HK-2 (cell line): Measurements from ENCODE around the gene SSTR5.
"Not testable (repeated sequence)": the region's sequence is repeated elsewhere in the genome, so short reads cannot be mapped to it uniquely, and the experiment has no call there.

Experiments
- DNase-seq: peaks from one replicate; pipeline ENCODE4 v3.0.0-alpha.2; 2018; ENCODE audit not compliant: unreplicated experiment

Gene SSTR5

DNA sequence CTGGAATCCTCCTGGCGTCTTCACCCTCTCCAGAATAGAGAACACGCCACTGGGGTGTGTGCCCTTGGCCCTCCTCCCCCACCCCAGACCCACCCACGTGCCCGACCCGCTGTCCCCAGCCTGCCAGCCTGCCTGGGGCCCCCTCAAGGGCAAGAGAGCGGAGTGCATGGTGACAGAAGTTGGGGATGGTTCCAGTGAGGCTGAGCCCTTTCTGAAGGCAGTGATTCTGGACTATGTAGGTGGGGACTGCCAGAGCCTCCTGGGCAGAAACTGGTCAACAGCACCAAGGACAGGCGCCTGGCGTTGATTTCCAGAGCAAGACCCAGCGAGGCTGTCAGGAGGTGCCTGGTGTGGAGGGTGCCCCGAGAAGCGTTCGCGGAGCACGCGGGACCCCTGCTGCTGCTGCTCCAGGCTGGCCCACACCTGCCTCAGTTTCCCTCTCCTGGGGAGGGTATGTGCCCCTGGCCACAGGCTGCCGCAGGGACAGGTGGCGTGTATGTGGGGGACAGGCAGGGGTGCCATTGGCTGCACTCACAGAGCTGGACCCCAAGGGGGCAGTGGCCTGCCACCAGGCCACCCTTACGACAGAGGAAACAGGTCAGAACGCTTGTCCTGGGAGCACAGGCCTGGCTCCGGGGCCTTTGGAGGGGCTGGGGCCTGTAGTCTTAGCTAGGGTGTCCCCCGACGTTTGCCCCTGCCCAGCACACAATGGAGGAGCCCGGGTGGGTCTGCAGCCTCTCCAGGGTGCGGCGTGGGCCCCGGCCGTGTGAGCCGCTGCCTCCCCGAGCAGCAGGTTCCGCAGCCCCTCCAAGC is 1.2 kb downstream of the SSTR5 start:
- no peak for DNase-seq

DNA sequence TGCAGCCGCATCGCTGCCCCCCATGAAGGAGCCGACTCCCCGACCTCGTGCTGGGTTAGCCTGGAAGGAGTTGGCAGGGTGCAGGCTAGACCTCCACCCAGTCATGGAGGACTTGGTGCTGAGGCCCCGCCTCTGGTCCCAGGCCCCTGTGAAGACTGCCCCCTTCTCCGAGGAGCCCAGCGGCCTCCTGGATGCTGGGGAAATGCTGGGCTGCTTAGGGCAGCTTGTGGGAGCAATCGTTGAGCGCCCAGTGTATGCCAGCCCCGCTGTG is 1.8 kb downstream of the SSTR5 start:
- no peak for DNase-seq

DNA sequence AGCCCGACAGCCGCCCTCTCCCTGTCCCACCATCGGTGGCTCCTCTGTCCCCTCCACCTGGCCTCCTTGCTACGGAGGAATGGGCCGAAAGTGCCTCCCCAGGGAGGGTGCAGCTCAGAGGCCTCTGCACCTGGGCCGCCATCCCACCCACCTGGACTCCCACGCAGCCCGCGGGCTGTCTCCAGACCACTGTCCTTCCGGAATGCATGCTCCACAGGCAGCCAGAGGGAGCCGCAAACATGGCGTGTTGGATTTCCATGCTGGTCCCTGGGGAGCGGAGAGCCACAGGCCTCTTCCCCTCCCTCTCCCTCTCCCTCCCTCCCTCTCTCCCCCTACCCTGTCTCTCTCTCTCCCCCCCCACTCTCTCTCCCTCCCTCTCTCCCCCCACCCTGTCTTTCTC is 3.0 kb downstream of the SSTR5 start:
- no peak for DNase-seq

DNA sequence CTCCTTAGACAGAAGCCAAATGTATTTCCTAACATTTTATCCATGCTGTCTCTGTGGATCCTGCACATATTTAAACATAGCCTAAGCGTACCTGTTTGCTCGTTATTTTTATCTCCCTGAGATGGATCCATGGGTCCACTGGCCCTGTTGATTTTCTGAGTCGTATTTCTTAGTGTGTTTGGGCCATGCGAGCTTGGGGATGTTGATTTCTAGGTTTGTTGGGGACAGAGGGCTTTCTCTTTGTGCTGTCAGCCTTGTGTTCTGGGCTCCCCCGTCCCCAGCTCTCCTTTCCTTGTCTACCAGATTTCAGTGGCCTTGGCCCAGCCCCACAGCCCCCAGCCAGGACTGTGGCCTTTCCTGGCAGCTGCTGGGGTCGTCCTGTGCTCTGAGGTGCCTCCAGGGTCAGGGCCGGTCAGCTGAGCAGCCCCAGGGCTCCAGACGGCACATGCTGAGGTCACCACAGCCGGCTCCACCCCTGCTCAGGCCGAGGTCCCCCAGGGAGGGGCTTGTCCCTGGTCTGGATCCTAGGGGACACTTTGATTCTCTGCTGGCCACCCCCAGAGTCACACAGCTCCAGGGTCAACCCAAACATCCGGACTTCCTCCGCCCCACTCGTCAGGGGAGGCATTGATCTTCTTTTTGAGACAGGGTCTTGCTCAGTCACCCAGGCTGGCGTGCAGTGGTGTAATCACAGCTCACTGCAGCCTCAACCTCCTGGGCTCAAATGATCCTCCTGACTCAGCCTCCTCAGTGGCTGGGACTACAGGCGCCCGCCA is 4.4 kb downstream of the SSTR5 start:
- no peak for DNase-seq

DNA sequence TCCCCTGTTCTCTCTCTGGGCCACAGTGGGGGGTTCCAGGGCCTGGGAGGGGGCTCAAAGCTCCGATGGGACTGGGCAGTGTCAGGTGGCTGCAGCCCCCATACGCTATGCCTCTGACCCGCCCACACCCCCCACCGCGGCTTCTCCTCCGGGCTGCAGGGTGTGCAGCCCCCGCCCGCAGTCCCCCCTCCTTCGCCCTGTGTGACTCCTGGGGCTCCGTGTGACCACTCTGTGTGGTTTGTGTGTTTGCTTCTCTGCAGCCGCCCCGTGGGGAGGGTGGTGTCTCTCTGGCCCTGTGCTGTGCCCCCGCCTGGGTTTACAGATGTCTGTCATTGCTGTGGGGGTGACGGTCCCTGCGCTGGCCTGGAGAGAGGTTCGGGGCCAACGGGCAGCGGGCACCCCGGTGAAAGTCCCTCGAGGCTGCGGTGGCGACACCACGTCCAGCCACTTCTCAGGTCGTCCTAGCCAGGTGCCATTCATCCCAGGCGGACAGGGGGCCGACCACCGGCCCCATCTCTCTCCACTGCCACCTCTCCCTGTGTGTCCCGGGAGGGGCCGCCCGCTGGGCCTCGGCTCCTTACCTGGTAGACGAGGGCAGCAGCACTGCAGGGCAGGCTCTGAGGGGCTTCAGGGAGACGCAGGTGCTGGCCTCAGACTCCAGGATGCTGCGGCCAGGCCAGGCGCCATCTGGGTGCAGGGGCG is 5.5 kb downstream of the SSTR5 start:
- no peak for DNase-seq

DNA sequence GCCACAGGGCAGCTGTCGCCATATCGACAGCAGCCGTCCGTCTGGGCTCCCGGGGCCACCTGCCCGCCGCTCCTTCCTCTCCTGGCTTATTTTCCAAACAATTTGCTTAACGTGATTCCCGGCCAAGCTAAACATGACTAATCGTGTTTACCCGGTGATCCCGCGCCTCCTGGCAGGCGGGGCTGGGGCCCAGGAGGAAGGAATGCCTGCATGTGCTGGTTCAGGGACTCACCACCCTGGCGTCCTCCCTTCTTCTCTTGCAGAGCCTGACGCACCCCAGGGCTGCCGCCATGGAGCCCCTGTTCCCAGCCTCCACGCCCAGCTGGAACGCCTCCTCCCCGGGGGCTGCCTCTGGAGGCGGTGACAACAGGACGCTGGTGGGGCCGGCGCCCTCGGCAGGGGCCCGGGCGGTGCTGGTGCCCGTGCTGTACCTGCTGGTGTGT is 6.1 kb downstream of the SSTR5 start:
- peak; percentile 51 for DNase-seq

DNA sequence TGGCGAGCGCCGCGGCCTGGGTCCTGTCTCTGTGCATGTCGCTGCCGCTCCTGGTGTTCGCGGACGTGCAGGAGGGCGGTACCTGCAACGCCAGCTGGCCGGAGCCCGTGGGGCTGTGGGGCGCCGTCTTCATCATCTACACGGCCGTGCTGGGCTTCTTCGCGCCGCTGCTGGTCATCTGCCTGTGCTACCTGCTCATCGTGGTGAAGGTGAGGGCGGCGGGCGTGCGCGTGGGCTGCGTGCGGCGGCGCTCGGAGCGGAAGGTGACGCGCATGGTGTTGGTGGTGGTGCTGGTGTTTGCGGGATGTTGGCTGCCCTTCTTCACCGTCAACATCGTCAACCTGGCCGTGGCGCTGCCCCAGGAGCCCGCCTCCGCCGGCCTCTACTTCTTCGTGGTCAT is 6.8 kb downstream of the SSTR5 start:
- no peak for DNase-seq

DNA sequence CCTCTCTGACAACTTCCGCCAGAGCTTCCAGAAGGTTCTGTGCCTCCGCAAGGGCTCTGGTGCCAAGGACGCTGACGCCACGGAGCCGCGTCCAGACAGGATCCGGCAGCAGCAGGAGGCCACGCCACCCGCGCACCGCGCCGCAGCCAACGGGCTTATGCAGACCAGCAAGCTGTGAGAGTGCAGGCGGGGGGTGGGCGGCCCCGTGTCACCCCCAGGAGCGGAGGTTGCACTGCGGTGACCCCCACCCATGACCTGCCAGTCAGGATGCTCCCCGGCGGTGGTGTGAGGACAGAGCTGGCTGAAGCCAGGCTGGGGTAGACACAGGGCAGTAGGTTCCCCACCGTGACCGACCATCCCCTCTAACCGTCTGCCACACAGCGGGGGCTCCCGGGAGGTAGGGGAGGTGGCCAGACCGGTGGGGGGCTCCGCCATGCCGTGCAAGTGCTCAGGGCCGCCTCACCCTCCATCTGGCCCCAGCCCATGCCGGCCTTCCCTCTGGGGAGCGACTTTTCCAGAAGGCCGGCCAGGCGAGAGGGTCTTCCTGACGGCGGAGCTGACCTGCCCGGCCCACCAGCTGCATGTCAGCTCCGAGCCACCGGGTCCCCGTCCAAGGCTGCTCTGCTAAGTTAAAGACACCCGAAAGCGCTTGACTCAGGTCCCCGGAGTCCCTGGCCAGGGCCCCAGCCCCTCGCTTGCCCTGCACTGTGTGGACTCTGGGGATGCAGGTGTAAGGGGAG is 7.4 kb downstream of the SSTR5 start:
- DNase-seq = no peak

DNA sequence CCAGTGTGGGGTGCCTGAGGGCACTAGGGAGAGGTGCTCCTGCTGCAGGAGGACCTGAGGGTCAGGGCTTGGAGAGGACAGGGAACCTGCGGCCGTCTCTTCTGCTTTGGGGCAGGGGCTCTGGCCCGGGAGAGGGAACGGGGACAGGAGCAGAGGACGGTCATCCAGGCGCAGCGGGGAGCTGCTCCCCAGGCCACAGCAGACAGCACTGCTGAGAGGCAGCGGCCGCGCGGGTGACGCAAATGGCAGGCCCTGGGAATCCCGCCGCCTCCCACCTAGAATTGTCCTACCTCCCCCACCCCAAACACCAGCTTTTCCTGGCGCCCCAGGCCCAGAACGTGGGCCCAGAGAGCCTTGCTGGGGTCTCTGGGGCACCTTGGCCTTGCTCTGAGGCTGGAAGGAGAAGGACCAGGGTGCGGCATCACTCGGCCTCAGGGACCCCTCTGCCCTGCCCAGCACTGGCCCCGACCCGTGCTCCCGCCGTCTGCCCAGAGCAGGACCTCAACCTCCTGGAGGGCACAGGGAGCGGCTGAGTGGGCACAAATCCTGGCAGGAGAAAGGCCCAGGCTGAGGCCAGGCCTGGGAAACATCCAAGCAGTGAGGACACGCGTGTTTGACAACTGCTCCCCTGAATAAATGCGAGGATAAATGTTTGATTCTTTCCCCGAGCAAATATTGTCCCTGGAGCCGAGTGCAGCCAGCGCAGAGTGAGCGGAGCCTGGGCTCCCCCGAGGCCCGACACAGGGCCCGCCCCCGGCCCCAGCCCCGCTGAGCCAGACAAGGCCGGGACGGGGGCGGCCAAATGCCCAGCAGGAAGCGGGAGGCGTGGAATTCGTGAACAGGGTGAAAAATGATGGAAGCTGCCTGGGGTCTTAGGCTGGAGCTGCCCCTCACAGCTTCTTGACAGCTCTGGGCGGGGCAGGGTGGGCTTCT is 8.5 kb downstream of the SSTR5 start:
- no peak for DNase-seq

DNA sequence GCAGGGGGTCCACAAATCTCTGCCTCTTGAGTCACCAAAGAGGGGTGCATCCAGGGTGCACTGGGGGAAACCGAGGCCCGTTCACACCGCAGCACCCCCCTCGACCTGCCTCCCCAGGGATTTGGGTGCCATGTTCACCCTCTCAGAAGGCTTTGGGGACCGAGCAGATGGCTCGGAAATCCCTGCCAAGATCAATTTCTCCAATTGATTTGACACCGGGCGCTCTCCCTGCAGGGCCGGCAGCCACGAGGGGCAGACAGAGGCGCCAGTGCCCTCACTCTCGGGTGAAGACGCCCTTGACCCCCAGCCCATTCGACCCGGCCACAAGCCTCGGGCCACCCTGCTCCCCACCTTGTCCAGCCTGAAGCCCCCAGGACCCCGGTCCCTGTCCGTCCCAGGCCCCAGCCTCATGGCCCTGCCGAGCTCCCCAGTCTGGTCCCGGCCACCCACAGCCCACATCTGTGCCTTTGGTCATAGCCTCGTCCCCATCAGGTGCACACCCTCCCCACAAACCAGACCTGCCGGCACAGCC is 9.3 kb downstream of the SSTR5 start:
- no peak for DNase-seq

DNA sequence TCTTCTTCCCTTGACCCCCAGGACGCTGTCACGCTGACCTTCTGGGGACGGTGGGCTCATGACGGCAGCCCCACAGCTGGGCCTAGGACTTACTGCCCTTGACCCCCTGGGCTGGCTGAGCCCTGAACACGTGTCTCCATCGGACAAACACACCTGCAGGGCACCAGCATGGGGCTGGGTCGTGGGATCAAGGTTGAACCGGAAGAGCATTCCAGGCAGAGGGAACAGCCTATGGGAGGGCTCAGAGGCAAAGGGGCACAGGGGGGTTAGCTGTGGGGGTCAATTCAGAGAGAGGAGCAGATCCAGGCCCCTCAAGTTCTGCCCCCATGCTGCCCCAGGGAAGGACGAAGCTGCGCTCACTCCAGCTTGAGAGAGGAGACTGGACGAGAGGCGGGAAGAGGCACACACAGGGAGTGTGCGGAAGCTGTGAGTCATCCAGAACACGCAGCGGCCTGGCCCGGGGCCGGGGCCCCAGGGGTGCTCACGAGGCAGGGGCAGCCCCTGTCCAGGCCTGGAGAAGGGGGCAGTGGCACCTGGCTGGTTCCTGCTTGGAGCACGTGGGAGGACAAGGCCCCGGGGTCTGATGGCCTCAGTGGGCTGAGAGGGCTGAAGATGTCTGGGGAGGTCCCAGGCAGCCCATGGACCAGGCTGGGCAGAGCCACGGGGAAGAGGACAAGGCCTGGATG is 9.9 kb downstream of the SSTR5 start:
- DNase-seq = peak; percentile 75

DNA sequence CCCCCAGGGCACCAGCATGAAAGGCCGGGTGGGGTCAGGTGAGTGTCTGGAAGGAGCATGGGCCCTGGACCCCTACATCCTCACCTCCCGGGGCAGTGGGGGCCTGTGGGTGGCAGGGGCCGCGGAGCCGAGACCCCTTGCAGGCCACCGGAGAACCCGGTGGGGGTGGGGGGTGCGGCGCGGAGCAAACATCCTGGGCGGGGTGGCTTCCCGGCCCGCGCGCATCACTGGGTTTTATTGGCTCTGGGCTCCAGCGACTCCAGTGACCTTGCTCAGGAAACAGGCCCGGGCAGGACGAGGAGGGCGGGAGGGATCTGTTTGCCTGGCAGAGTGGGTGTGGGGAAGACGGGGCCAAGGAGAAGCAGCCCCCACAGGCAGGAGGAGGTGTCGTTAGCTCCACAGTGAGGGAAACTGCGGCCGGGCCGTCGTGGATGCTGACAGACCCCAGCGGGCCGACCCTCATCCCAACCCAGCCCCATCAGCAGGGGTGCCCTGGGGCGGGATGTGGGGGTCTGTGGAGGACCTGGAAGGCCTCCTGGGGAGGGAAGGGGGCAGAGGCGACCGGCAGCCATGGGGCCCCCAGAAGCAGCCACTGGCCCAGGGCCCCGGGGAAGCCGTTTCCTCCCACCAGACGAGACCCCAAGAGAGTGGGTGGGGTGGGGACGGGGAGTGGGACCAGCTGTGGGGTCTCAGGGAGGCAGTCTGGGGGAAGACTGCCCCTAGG is 10.6 kb downstream of the SSTR5 start:
- DNase-seq = peak; percentile 71

DNA sequence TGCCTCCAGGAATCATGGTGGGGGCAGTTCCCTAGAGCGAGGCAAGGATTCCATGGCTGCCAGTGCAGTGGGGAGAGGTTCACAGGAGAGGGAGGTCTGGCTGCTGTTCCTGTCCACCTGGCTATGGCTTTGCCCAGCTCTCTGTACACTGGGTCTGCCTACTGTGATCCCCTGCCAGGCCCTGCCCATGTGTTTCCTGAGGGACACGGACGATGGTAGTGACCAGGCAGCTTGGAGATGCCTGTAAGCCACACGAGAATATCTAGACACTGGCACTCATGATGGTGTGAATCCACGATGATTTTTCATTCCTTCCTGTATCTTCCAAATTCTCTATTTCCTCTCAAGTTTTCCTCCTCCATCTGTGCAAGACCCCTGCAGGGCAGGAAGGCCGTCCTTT is 12.4 kb downstream of the SSTR5 start:
- DNase-seq = no peak

DNA sequence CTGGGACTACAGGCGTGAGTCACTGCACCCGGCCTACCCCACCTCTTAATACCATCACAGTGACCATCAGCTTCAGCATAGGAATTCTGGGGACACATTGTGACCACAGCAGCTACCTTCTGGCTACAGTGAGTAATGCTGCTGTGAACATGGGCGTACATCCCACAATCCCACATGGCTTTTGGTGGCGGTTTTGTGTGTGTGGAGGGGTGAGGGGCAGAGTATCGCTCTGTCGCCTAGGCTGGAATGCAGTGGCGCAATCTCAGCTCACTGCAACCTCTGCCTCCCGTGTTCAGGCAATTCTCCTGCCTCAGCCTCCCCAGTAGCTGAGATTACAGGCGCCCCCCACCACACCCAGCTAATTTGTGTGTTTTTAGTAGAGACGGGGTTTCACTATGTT is 13.9 kb downstream of the SSTR5 start:
- not testable (repeated sequence) for DNase-seq

DNA sequence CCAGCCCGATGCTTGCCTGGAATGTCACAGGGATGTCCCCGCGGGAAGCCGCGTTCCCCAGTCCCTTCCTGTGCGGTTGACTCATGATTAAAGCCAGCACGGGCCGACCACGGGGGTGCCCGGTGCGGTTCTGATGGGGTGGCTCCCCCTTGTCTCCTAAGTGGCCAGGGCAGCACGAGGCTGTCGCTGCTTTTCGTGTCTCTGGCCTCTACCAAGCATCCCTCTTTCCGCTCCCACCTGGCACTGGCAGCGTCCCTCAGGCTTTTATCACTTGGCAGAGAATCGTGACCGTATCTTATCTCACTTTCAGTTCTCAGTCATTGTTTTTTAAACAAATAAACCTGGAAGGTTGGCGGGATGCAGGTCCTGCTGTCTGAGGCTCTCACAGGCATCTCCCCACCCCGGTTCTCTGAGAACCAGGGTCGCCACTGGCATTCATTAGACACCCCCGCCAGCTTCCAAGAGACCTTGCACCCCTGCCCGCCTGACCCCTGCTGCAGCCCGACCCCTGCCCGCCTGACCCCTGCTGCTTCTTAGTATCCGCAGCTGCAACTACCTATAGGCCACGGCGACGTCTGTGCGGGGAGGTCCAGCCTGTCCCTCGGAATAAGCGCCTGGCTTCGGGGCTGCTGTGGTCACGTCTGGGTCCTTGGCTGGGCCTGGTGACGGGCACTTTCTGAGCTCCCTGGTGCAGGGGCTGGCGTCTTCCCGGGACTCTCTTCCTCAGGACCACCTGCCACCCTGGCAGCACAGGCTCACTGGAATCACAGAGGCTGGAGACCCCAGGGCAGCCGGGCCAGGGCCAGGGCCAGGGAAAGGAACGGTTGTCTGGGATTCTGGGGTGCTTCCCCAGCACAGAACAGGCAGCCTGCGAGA is 16.0 kb downstream of the SSTR5 start:
- DNase-seq = no peak

DNA sequence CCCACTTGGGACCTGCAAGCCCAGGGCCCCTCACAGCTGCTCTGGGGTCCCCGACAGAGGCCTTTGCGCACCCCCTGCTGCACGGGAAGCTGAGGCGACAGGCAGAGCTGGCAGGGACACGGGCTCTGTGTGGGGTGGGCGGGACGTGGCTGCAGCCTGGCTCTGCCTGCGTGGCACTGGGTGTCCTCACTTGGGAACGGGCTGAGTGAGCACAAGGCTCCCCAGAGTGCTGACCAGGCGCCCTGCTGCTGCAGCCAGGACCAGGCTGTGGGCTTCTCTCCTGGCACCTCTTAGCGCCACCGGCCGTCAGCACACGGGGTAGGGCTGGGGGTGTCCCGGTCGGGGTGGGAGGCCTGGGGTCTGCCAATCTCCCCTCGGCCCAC is 16.9 kb downstream of the SSTR5 start:
- no peak for DNase-seq

DNA sequence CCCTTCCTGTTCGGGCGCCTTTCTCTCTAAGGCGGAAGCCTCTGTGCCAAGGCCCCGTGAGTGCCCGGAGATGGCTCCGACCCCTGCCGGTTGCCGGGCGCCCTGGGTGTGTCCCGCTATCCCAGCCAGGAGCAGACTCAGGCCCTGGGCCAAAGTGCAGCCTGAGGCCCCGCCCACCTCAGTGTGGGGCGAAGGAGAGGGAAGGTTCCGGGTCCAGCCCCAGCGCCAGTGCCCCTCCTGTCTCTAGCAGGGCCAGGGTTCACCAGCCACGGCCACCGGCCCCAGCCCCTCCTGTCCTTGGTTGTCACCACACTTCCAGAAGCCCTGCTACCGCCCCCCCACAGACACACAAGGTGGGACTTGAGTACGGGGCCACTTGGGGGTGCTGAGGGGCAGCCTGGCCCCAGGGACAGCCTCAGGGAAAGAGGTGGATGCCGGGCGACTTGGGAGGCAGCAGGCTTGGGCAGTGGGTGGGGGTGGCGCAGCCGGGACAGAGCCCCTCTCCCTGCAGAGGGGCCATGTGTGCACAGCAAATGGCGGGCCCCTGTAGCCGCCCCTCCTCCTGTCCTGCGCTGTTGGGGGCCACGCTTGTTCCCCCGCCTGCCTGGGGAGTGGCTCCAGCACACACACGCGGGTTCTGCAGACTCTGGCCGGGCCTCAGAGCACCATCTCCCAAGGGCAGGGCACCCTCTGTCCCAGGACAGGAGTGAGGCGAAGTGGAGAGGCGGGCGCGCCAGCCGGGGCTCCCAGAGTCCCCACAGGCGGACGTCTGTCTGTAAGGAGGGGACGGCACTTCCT is 17.5 kb downstream of the SSTR5 start:
- DNase-seq = peak; percentile 61
